ENCODE data around the gene KCNK1.

DNA sequence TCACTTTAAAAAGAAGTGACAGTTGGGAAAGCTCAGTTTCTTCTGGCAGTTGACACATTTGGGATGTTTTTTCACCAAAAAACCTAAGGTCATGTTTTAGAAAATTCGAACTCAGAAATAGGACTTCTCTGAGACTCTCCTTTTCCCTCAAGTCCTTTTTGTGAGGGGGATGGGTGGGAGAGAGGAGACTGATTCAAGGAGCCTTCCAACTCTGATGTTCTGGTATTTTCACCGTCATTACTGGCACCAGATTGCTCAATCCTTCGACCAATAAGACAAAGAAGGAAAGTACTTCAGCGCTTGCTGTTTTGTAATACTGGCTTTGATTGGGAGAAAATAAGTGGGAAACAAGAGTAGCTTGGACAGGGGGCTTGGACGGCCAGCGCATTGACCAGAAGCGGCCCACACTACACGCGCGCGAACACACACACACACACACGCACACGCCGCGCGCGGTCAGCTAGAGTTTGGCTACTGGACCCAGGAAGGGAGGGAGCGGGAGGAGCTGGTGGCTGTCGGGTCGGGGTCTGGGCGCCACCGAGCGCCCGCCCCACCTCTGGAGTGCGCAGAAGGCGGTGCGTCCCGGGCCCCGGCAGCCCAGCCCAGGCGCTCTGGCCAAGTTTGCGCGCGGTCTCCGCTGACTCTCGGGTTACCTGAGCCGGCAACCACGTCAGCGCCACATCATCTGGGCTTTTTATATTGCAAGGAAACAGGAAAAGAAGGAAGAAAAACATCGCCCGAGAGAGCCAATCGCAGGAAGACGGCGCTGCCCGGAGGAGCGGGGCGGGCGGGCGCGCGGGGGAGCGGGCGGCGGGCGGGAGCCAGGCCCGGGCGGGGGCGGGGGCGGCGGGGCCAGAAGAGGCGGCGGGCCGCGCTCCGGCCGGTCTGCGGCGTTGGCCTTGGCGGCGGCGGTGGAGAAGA, at the start of gene KCNK1:
- TF ChIP-seq, protein P1, sequence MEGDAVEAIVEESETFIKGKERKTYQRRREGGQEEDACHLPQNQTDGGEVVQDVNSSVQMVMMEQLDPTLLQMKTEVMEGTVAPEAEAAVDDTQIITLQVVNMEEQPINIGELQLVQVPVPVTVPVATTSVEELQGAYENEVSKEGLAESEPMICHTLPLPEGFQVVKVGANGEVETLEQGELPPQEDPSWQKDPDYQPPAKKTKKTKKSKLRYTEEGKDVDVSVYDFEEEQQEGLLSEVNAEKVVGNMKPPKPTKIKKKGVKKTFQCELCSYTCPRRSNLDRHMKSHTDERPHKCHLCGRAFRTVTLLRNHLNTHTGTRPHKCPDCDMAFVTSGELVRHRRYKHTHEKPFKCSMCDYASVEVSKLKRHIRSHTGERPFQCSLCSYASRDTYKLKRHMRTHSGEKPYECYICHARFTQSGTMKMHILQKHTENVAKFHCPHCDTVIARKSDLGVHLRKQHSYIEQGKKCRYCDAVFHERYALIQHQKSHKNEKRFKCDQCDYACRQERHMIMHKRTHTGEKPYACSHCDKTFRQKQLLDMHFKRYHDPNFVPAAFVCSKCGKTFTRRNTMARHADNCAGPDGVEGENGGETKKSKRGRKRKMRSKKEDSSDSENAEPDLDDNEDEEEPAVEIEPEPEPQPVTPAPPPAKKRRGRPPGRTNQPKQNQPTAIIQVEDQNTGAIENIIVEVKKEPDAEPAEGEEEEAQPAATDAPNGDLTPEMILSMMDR (IDR thresholded peaks at IDR 0.05) = no peak
- TF ChIP-seq POLR2AphosphoS5 (IDR thresholded peaks at IDR 0.05) (peak; percentile 41 to 79 (median 52)), POLR2A (IDR thresholded peaks at IDR 0.05) (peak; percentile 86), EP300 (IDR thresholded peaks at IDR 0.05; ENCODE audit: low read depth) (no peak)
